GM21619 (cell line): ENCODE results near the gene TRIO.
A peak's percentile ranks its signal among the peaks of the same experiment; 100 is the strongest.

ENCODE experiments used
- ATAC-seq: cut with Tn5 transposase; IDR thresholded peaks from one replicate; pipeline ENCODE4 v1.9.1; 2021; ENCODE audit not compliant: unreplicated experiment

Gene TRIO

DNA sequence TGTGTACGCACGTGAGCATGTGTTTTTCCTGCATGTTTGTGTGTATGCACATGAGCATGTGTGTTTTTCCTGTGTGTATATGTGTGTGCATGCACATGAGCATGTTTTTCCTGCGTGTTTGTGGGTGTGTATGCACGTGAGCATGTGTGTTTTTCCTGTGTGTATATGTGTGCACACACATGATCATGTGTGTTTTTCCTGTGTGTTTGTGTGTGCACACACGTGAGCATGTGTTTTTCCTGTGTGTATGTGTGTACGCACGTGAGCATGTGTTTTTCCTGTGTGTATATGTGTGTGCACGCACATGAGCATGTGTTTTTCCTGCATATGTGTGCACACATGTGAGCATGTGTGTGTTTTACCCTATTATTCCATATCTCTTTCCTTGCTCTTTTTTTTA, 205.9 kb downstream of the TRIO start:
- no peak for ATAC-seq

- ATAC-seq = no peak
Observed at GRCh38 chr5:14351086-14351661, 208.0 kb downstream of the TRIO start.

DNA sequence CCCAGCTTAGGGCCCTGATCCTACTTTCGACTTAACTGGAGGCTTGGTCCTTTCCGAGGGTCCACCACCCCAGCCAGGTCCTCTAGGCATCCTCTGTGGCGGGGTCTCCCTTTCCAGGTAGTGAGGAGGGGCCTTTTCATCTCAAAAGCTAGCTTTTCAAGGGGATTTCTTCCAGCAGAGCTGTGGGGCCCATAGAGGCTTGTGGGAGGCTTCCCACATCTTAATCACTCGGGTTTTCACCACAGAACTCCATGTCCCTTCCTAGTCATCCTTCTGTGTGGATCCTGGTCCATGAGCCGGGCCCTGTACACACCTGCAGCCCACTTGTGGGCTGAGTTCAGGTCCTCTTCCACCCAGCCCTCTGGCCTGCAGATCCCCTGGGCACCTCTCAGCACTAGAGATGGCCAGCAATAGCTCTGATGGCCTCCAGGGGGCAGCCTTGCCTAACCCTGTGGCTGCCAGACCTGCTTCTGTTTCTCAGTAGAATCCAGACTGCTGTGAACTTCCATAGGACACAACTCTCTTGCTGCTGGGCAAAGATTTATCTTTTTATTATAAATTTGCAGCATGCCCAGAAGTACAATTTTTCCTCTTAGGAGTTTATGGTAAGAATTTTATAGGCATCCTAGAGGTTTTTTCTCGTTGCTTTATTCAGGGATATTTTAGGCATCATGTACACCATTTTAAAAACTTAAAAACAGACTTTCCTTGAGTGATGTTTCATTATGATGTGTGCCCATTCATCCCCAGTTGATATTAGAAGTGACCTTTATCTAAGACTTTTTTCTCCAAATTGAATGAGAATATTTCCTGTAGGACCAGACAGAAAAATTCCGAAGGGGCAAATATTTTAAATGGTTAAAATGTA, 208.9 kb downstream of the TRIO start:
- peak; percentile 86 for ATAC-seq

GRCh38 chr5:14353726-14354474, 210.8 kb downstream of the TRIO start:
- ATAC-seq = no peak

- no peak for ATAC-seq
Observed at GRCh38 chr5:14355391-14355790, 212.2 kb downstream of the TRIO start.

- peak; percentile 38 for ATAC-seq
Observed at GRCh38 chr5:14356305-14356704, 213.2 kb downstream of the TRIO start.

DNA sequence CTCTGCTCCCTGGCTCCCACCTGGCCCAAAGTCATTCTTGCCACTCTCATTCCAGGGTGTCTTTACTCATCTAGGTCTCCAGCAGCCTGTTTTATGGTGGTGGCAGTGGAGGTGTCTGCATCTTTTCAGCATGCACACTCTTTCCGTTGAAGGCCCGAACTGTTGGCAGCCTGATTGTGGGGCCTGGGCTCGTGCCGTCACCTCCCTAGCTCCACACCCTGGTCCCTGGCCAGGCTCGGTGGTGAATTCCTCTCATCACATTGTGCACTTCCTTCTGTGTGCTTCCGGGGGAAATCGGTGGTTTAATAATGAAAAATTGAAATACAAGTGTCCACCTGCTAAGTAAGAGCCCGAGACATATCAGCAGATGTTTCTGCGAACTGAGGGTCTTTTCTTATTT, 214.3 kb downstream of the TRIO start:
- no peak for ATAC-seq

GRCh38 chr5:14357851-14358250, 214.7 kb downstream of the TRIO start:
- no peak for ATAC-seq

GRCh38 chr5:14358536-14358935, 215.4 kb downstream of the TRIO start:
- ATAC-seq = no peak

DNA sequence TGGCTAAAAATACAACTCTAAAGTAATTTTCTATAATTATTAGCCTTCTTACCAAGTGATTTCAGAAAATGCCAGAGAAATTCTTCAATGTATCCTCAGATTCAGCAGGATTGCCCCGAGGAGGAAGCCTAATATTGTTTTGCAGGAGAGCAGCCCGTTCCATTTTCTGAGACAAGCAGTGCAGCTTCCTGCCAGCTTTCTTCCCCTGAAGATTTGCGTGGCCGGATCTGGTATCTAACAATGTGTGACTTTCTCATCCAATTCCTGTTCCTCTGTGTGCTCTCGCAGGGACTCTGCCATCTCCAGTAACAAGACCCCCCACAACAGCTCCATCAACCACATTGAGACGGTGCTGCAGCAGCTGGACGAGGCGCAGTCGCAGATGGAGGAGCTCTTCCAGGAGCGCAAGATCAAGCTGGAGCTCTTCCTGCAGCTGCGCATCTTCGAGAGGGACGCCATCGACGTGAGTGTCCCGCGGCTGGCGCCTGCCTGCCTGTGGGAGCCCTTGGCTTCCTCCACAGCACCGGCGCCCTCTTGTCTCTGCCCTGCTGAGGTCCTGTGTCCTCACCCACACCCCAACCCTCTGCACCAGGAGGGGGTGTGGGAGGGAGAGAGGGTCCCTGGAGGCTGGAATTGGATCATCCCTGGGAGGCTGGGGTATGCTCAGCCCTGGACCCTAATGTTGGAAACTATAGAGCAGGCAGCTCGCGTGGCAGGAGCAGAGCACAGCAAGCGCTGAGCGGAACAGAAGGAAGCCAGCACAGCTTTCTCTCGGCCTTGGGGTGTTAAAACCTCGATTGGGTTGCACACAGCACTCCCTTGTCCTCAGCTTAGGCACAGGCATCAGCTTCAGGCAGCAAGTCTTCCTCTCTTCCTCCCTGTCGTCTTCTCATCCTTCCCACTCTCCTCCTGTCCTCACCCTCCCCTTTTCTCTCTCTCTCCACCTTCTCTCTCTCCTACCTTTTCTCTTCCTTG, 216.2 kb downstream of the TRIO start:
- ATAC-seq = no peak

- no peak for ATAC-seq
Observed at GRCh38 chr5:14362491-14362890, 219.3 kb downstream of the TRIO start.

GRCh38 chr5:14364096-14364495, 221.0 kb downstream of the TRIO start:
- no peak for ATAC-seq

DNA sequence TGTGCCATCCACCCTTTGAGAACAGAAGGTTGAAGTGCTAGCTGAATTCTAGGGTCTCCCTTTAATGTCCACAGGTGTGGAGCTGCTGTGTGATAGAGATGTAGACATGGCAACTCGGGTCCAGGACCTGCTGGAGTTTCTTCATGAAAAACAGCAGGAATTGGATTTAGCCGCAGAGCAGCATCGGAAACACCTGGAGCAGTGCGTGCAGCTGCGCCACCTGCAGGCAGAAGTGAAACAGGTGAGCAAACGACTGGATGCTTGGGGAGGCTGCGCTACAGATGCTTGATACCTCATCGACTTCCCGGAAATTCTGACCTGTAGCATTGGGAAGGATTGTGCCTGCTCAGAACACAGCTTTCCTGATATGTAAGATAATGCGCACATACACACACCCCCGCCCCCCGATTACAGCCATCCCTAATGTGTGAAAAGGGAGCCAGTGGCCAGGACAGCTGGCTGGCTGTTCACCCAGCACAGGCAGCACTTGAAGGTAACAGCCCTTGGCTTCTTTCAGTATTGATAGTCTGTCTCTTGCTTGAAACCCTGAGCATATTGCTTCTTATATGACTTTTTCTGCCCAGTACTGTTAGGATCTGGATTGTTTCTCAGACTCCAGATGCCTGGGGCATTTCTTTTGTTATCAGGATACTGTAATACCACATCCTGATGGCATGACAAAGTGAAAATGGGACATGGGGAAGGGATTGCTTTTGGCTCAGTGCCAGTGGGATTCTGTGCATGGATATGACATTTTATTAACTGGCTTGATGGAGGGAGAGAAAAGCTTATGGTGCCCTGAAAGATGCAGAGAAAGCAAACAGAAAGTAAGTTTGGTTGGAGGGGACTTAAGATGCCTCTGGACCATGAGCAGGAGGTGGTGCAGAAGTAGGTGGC, 221.7 kb downstream of the TRIO start:
- no peak for ATAC-seq

DNA sequence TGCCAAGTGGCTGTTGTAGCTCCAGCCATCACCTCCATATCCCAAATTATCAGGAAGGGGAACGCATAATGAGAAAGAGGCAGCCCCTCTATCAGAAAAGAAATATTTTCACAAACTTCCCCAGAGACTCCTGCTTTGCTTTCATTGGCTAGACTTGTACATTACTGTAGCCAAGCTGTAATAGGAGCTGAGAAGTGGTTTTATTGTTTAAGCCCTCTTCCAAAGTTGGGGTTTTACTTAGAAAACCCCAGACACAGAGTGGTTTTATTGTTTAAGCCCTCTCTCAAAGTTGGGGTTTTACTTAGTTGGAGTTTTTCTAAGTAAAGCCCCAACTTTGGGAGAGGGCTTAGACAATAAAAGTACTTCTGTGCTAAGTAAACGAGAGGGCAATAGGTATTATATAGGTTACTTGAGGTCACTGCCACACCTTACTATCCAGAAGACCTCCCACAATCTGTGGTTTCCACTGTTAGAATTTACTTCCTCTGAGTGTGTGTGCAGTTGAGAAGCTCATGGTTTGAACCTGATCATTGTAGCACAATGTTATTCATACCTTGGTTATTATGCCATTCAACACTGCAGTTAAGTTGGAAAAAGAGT, 222.8 kb downstream of the TRIO start:
- no peak for ATAC-seq

DNA sequence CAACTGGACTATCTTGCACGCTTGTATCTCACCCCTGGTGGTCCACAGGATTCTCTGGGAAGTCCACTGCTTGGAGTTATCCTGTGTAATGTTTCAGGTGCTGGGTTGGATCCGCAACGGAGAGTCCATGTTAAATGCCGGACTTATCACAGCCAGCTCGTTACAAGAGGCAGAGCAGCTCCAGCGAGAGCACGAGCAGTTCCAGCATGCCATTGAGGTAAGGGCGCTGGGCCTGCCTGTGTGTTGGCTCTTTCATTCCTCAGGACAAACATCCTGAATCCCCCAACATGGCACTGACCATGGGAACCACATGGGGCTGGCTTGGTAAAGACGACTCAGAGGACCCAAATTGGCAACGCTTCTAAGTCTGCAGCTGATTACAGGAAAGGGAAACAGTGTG, 223.6 kb downstream of the TRIO start:
- ATAC-seq = no peak

DNA sequence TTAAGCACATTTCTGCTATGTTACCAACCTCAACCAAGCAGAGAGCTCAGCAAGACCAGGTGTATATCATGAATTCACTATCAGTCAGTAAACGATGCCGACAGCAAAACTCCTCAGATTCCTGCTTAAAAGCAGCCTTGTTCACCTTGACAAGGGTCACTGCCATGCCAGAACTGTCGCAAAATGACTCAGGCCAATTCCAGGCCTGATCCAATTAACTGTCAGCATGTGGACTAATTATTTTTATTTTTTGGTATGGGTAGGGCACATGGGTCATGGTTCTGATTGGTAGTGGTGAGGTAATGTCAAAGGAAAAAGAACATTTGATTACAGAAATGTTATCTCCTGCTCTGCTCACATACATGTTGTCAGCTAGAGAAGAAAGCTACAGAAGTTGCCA, 224.2 kb downstream of the TRIO start:
- ATAC-seq = no peak

DNA sequence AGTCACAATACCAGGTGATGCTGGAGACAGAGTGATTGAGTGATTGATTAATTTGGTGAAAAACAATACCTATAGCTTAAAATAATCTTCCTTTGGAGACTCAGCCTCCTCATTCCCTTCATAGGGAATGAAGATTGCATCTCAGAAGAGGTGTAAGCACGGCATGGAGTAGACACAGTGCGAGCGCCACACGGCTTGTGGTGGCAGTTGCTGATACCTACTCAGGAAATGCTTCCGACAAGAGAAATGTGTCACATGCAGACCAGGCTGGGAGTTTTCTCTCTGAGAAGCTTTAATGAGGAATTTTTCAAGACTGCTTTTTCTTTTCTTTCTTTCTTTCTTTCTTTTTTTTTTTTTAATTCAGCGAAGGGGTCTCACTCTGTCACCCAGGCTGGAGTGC, 226.6 kb downstream of the TRIO start:
- ATAC-seq = no peak

GRCh38 chr5:14370386-14370785, 227.2 kb downstream of the TRIO start:
- ATAC-seq = no peak

DNA sequence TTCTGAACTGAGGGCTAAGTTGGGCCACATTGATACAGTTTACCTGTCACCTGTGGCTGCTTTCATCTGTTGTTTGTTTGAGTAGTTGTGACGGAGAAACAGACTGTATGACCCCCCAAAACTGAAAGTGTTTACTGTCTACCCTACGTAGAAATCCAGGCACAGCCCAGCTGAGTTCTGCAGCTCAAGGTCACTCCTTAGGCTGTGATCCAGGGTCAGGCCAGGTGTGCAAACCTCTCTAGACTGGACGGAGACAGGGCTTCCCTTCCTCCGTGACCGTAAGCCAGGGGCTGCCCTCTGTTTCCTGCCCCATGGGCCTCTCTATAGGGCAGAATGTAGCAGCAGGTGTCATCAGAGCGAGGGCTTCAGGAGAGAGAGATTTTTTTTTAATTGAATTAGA, 230.5 kb downstream of the TRIO start:
- no peak for ATAC-seq
